LNCaP clone FGC (cell line): ENCODE data around the gene KCNJ13.

ENCODE experiments used
- DNase-seq: peaks from one replicate; pipeline ENCODE4 v3.0.0-alpha.2; 2011; ENCODE audit warnings: low read depth
- H3K4me3 ChIP-seq: 2 replicates; pipeline ENCODE4 v1.5.1; 2011; ENCODE audit warnings: mild to moderate bottlenecking, low read depth, low read length, control low read depth
- CTCF ChIP-seq: IDR thresholded peaks from 2 replicates; pipeline ENCODE4 v1.5.1; 2012; ENCODE audit warnings: mild to moderate bottlenecking; ENCODE audit not compliant: control insufficient read depth, insufficient read depth; ENCODE audit errors: extremely low read depth

KCNJ13 gene

GRCh38 chr2:232800166-232800565, 23.8 kb upstream of the KCNJ13 start:
- no peak overlapping the region for H3K4me3 ChIP-seq
- no peak for DNase-seq
- no peak for TF ChIP-seq CTCF

GRCh38 chr2:232798187-232798586, 21.8 kb upstream of the KCNJ13 start:
- no peak for DNase-seq
- no peak overlapping the region for H3K4me3 ChIP-seq
- TF ChIP-seq CTCF: no peak

DNA sequence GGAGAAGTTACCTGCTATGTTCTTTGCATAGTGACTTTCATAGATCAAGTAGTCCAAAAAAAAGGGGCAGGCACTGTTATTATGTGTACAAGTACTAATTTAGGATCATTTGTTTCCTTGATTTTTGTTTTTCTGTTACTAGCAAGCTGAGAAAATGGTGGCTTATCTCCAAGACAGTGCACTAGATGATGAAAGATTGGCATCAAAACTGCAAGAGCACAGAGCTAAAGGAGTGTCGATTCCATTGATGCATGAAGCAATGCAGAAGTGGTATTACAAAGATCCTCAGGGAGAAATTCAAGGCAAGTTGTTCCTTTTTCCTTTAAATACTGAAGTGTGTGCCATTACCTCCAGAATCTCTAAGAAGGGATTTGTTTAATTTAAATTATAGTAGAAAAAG, 19.6 kb upstream of the KCNJ13 start:
- no peak for TF ChIP-seq CTCF
- no peak for DNase-seq
- no peak overlapping the region for H3K4me3 ChIP-seq

GRCh38 chr2:232794981-232795380, 18.6 kb upstream of the KCNJ13 start:
- no peak for TF ChIP-seq CTCF
- no peak for DNase-seq
- no peak overlapping the region for H3K4me3 ChIP-seq

GRCh38 chr2:232793271-232793670, 16.9 kb upstream of the KCNJ13 start:
- DNase-seq: no peak
- no peak for TF ChIP-seq CTCF
- H3K4me3 ChIP-seq: no peak overlapping the region

DNA sequence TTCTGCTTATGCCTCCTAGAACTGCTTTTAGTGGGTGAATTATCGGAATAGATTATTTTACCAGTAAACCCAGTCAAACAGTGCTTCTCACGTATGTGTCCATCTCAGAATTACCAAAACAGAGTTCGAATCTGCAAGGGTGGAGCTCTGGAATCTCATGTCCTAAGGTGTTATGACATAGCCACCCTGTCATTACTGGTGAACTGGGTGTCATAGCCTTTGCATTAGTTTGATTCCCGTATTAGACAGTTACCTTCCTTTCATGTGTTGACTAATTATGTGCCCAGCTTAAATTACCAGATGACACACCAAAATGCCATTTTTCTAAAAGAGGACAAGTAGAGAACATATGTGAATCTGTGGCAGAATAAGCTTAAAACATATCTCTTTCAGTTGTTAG, 15.2 kb upstream of the KCNJ13 start:
- no peak for TF ChIP-seq CTCF
- DNase-seq: no peak
- no peak overlapping the region for H3K4me3 ChIP-seq

- TF ChIP-seq CTCF: no peak
- DNase-seq: no peak
- no peak overlapping the region for H3K4me3 ChIP-seq
Measured at GRCh38 chr2:232789082-232789481, 12.7 kb upstream of the KCNJ13 start.
